Calu3 (cell line): ENCODE data around the gene HIPK3. TPM values are rescaled to one million over a fixed set of nuclear protein-coding genes. Genes with fewer than 3 reads are reported as not detected.

Source experiments
- BruUV-seq: library from RNA; stranded (reverse); fragments of 400-500 nt; replicated peaks from 2 replicates; lab custom pipeline; 2021; lab: Mats Ljungman, UMichigan
- CTCF ChIA-PET: fragments of 300-600 bp; sonication (Branson Sonifier 250); formaldehyde crosslinking; loops from one replicate; lab custom pipeline; 2022; ENCODE audit warnings: antibody characterized with exemption; lab: Charles Lee
- DNase-seq: peaks from one replicate; pipeline ENCODE4 v3.0.0; 2022
- H3K27ac Mint-ChIP-seq: one replicate; pipeline ENCODE4 v1.8.0; 2022; ENCODE audit warnings: mixed read lengths; ENCODE audit not compliant: unreplicated experiment
- H3K27me3 Mint-ChIP-seq: one replicate; pipeline ENCODE4 v1.8.0; 2022; ENCODE audit warnings: mixed read lengths; ENCODE audit not compliant: unreplicated experiment
- H3K36me3 Mint-ChIP-seq: one replicate; pipeline ENCODE4 v1.8.0; 2022; ENCODE audit warnings: mild to moderate bottlenecking, moderate library complexity, mixed read lengths; ENCODE audit not compliant: insufficient read depth, unreplicated experiment
- H3K4me1 Mint-ChIP-seq: one replicate; pipeline ENCODE4 v1.8.0; 2022; ENCODE audit warnings: mild to moderate bottlenecking, low read depth, mixed read lengths; ENCODE audit not compliant: unreplicated experiment
- H3K4me3 Mint-ChIP-seq: one replicate; pipeline ENCODE4 v1.8.0; 2022; ENCODE audit warnings: mild to moderate bottlenecking, low read depth, moderate library complexity, mixed read lengths; ENCODE audit not compliant: unreplicated experiment
- H3K9me3 Mint-ChIP-seq: one replicate; pipeline ENCODE4 v1.8.0; 2022; ENCODE audit warnings: low read depth, mixed read lengths; ENCODE audit not compliant: unreplicated experiment
- CTCF ChIP-seq: fragments of 200-600 bp; IDR thresholded peaks from one replicate; pipeline ENCODE4 v1.8.0; 2022; ENCODE audit warnings: antibody characterized with exemption; ENCODE audit not compliant: unreplicated experiment
- intact Hi-C: fragments of 100-400 bp; cut with micrococcal nuclease; formaldehyde crosslinking; loops from one replicate; pipeline ENCODE4 v1.10.0; 2022; ENCODE audit not compliant: unreplicated experiment
- total RNA-seq: library from RNA; stranded (reverse); gene quantifications from 2 replicates; pipeline ENCODE4 v1.2.3, GENCODE V29; 2022

Gene HIPK3
- total RNA-seq, 1 experiment from 2014 or later = 53.6 TPM

GRCh38 chr11:33333816-33334215, 76.6 kb downstream of the HIPK3 start:
- H3K4me1 Mint-ChIP-seq = no peaks in the 10 kb centered on the region
- H3K27ac Mint-ChIP-seq = no peak overlapping the region
- BruUV-seq = no TSS peak
- intact Hi-C loops = no loop called here
- no peak for TF ChIP-seq CTCF
- H3K36me3 Mint-ChIP-seq = no peaks in the 10 kb centered on the region
- CTCF ChIA-PET = interaction anchor here (0.6 kb wide), 1 partner anchor 152 kb away, joined by 3 read pairs; no protein-coding TSS in a partner anchor
- H3K27me3 Mint-ChIP-seq = no peaks in the 10 kb centered on the region
- no peaks in the 10 kb centered on the region for H3K9me3 Mint-ChIP-seq
- DNase-seq = no peak
- H3K4me3 Mint-ChIP-seq = no peak overlapping the region

- TF ChIP-seq CTCF = no peak
- Mint-ChIP-seq H3K4me3 (no peak overlapping the region), H3K4me1 (no peaks in the 10 kb centered on the region), H3K9me3 (no peaks in the 10 kb centered on the region), H3K36me3 (no peaks in the 10 kb centered on the region), H3K27ac (no peak overlapping the region), H3K27me3 (no peaks in the 10 kb centered on the region)
- CTCF ChIA-PET = no interaction called here
- no TSS peak for BruUV-seq
- intact Hi-C loops = no loop called here
- no peak for DNase-seq
Observed at GRCh38 chr11:33334627-33335026, 77.4 kb downstream of the HIPK3 start.

- Mint-ChIP-seq H3K27ac (no peak overlapping the region), H3K4me1 (no peaks in the 10 kb centered on the region), H3K27me3 (no peaks in the 10 kb centered on the region), H3K4me3 (no peak overlapping the region), H3K36me3 (peaks cover 10% of the 10 kb centered on the region), H3K9me3 (no peaks in the 10 kb centered on the region)
- no TSS peak for BruUV-seq
- no peak for TF ChIP-seq CTCF
- intact Hi-C loops = no loop called here
- DNase-seq = no peak
- CTCF ChIA-PET = no interaction called here
Observed at GRCh38 chr11:33339247-33339646, 82.1 kb downstream of the HIPK3 start.

- intact Hi-C loops = no loop called here
- BruUV-seq = no TSS peak
- CTCF ChIA-PET = no interaction called here
Observed at GRCh38 chr11:33344611-33345010, 87.4 kb downstream of the HIPK3 start.

More at GRCh38 chr11:33344611-33345010, 87.4 kb downstream of the HIPK3 start:
- no peaks in the 10 kb centered on the region for H3K27me3 Mint-ChIP-seq
- no peak overlapping the region for H3K27ac Mint-ChIP-seq
- H3K9me3 Mint-ChIP-seq = no peaks in the 10 kb centered on the region
- no peaks in the 10 kb centered on the region for H3K4me1 Mint-ChIP-seq
- H3K4me3 Mint-ChIP-seq = no peak overlapping the region
- TF ChIP-seq CTCF = no peak
- no peak for DNase-seq
- peaks cover 10% of the 10 kb centered on the region for H3K36me3 Mint-ChIP-seq
